MM.1S (cell line): ENCODE data around the gene GRK1.

ENCODE experiments used
- DNase-seq: peaks from one replicate; pipeline ENCODE4 v3.0.0-alpha.2; 2015
- H2AFZ ChIP-seq: fragments of 300-600 bp; sonication (generic); 2 replicates; pipeline ENCODE4 v1.6.0; 2016; ENCODE audit warnings: antibody characterized with exemption, low read length
- H3F3A ChIP-seq: fragments of 300-600 bp; sonication (generic); 2 replicates; pipeline ENCODE4 v1.6.1; 2016; ENCODE audit warnings: mild to moderate bottlenecking, antibody characterized with exemption, low read length, moderate library complexity, mixed read lengths; ENCODE audit not compliant: insufficient read depth
- H3K27ac ChIP-seq: fragments of 300-600 bp; sonication (generic); 2 replicates; pipeline ENCODE4 v1.5.1; 2016; ENCODE audit warnings: mild to moderate bottlenecking, low read length
- H3K27me3 ChIP-seq: fragments of 300-600 bp; sonication (generic); replicated peaks from 2 replicates; pipeline ENCODE4 v1.6.0; 2016; ENCODE audit warnings: low read length; ENCODE audit not compliant: insufficient read depth
- H3K36me3 ChIP-seq: fragments of 300-600 bp; sonication (generic); replicated peaks from 2 replicates; pipeline ENCODE4 v1.6.1; 2016; ENCODE audit warnings: mild to moderate bottlenecking, low read length, mixed read lengths; ENCODE audit not compliant: insufficient read depth
- H3K4me1 ChIP-seq: fragments of 300-600 bp; sonication (generic); 2 replicates; pipeline ENCODE4 v1.6.1; 2016; ENCODE audit warnings: low read length, mixed read lengths
- H3K4me2 ChIP-seq: fragments of 300-600 bp; sonication (generic); 2 replicates; pipeline ENCODE4 v1.6.0; 2016; ENCODE audit warnings: low read depth, low read length
- H3K4me3 ChIP-seq: fragments of 300-600 bp; sonication (generic); 2 replicates; pipeline ENCODE4 v1.5.1; 2016; ENCODE audit warnings: low read length, mixed read lengths
- H3K79me2 ChIP-seq: fragments of 300-600 bp; sonication (generic); 2 replicates; pipeline ENCODE4 v1.6.1; 2016; ENCODE audit warnings: mixed run types, low read length, mixed read lengths
- H3K9ac ChIP-seq: fragments of 300-600 bp; sonication (generic); 2 replicates; pipeline ENCODE4 v1.6.1; 2016; ENCODE audit warnings: low read length, mixed read lengths
- H3K9me2 ChIP-seq: fragments of 300-600 bp; sonication (generic); replicated peaks from 2 replicates; pipeline ENCODE4 v1.6.1; 2016; ENCODE audit warnings: mild to moderate bottlenecking, low read length, mixed read lengths; ENCODE audit not compliant: insufficient read depth
- H3K9me3 ChIP-seq: fragments of 300-600 bp; sonication (generic); replicated peaks from 2 replicates; pipeline ENCODE4 v1.6.1; 2016; ENCODE audit warnings: mild to moderate bottlenecking, low read length, mixed read lengths; ENCODE audit not compliant: insufficient read depth
- H4K20me1 ChIP-seq: fragments of 300-600 bp; sonication (generic); 2 replicates; pipeline ENCODE4 v1.6.1; 2016; ENCODE audit warnings: mild to moderate bottlenecking, low read length, moderate library complexity, mixed read lengths; ENCODE audit not compliant: insufficient read depth
- CTCF ChIP-seq: fragments of 300-600 bp; sonication (generic); IDR thresholded peaks from 2 replicates; pipeline ENCODE4 v1.5.1; 2016; ENCODE audit warnings: antibody characterized with exemption, low read length, mixed read lengths
- EZH2 ChIP-seq: fragments of 300-600 bp; sonication (generic); optimal IDR thresholded peaks from 2 replicates; pipeline ENCODE3; 2017; ENCODE audit warnings: low read depth, mild to moderate bottlenecking, antibody characterized with exemption, low read length, mixed read lengths
- EZH2phosphoT487 ChIP-seq: fragments of 300-600 bp; sonication (generic); IDR thresholded peaks from 2 replicates; pipeline ENCODE4 v1.6.1; 2018; ENCODE audit warnings: antibody characterized with exemption, low read length

GRK1 gene

DNA sequence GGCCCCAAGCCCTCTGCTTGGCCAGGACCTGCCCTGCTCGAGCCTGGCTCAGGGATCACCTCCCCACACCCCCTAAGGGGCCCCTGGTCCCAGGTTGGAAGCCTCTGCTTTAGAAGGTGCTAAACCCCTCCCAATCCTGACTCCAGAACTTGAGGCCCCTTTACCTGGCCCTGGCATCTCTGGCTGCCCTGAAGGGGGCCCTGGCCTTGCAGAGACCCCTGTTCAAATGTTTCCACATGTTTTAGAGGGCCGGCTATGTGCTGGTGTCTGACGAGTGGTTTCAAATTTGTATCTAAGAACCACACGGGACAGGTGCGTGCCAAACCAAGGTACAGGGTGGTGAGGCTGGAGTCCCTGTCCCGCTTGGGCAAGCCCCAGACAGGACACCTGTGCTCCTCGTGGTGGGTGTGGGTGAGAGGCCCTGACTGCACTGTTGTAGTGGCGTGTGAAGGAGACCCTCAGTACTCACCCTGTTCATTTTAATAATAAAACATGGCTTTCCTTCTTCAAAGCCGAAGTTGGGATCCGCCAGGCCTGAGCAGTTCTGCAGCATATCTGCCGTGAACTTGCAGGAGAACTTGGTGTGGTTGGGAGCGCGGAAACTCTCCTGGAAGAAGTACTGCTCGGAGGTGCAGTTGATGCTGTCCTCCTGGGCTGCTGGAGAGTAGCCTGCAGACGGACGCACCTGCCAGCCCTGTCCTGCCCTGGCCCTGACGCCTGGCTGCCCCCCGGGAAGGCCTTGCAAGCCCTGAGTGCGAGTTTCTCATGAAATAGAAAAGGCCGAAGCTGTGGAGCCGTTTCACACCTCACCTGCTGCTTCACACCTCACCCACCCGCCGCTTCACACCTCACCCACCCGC, 14.4 kb upstream of the GRK1 start:
- Histone ChIP-seq H3K4me3 (no peak overlapping the region), H3K36me3 (no peaks in the 10 kb centered on the region), H4K20me1 (no peaks in the 10 kb centered on the region), H3K4me2 (no peak overlapping the region), H3K79me2 (no peaks in the 10 kb centered on the region), H3K27me3 (no peaks in the 10 kb centered on the region; the same call in 1 of the 2 replicates), H3K9me2 (no peaks in the 10 kb centered on the region), H3K27ac (no peak overlapping the region), H3K9me3 (no peaks in the 10 kb centered on the region), H3F3A (no peaks in the 10 kb centered on the region), H3K4me1 (no peaks in the 10 kb centered on the region), H2AFZ (no peak overlapping the region), H3K9ac (no peak overlapping the region)
- no peak for TF ChIP-seq EZH2phosphoT487
- no peak for TF ChIP-seq CTCF
- no peak for DNase-seq

DNA sequence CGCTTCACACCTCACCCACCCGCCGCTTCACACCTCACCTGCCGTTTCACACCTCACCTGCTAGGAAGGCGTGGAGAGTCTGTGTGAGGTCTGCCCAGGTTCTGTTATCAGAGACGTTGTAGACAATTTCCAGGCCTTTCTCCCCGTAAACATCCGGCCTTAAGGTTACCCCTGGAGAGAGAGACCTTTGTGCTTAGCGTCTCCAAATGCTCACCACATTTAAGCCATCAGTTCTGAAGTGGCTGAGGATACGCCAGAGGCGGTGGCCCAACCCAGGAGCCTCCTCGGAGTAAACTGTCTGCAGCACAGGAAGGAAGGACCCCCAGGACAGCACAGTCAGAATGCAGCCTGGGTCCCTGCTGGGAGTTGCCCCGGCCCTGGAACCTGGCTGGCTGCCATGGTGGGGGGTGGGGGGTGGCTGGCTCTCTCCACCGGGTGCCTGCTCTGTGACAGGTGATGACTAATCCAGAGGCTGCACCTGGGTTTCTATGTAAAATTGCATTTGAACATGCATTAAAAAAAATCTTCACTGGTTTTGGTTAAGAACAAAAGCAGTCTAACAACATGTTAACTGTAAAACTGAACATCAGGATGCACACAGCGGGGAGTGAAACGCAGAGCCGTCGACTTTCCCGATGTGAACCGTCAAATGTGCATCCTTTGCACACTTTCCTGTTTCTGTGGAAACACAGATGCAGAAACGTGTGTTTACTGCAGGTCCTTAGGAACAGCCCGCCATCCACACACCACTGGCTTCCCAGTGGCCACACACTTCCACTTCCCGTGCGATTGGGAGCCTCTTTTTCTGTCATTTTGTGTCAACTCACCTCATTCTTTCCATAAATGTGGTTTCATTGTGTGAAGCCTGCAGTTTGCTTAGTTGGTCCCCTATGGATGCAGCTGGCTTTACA, 13.5 kb upstream of the GRK1 start:
- Histone ChIP-seq H3K27ac (no peak overlapping the region), H3K9me2 (no peaks in the 10 kb centered on the region), H3K36me3 (no peaks in the 10 kb centered on the region), H2AFZ (no peak overlapping the region), H3K27me3 (no peaks in the 10 kb centered on the region; the same call in none of the 2 replicates), H3F3A (no peaks in the 10 kb centered on the region), H3K79me2 (no peaks in the 10 kb centered on the region), H3K4me3 (no peak overlapping the region), H3K9ac (no peak overlapping the region), H3K9me3 (no peaks in the 10 kb centered on the region), H4K20me1 (no peaks in the 10 kb centered on the region), H3K4me2 (no peak overlapping the region), H3K4me1 (no peaks in the 10 kb centered on the region)
- no peak for DNase-seq
- TF ChIP-seq EZH2phosphoT487 = no peak
- no peak for TF ChIP-seq EZH2
- TF ChIP-seq CTCF = no peak

DNA sequence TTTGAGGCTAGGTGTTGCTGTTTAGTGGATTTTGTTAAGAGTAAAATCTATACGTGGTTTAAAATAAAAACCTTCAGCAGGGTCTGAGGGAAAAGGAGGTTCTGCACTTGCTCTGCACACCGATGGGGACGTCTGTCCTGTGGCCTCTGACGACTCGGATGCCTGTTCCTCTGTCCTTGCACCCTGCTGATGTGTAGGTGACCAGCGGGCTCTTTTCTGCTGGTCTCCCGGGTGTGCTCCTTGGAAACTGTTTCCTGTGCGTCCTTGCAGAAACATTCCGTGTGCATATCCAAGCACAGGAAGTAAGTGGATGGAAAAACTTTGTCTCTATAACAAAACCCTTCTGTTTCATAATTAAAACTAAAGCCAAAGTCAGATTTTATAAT, 12.9 kb upstream of the GRK1 start:
- Histone ChIP-seq H2AFZ (no peak overlapping the region), H3K9me3 (no peaks in the 10 kb centered on the region), H3K9ac (no peak overlapping the region), H3K27ac (no peak overlapping the region), H3K27me3 (no peaks in the 10 kb centered on the region; the same call in none of the 2 replicates), H4K20me1 (no peaks in the 10 kb centered on the region), H3F3A (no peaks in the 10 kb centered on the region), H3K4me2 (no peak overlapping the region), H3K4me1 (no peaks in the 10 kb centered on the region), H3K79me2 (no peaks in the 10 kb centered on the region), H3K9me2 (no peaks in the 10 kb centered on the region), H3K36me3 (no peaks in the 10 kb centered on the region), H3K4me3 (no peak overlapping the region)
- TF ChIP-seq EZH2phosphoT487 (no peak), CTCF (no peak), EZH2 (no peak)
- no peak for DNase-seq
